Vagina (tissue), 2 donors: Measurements from ENCODE around the gene SERGEF. TPM values are rescaled to one million over a fixed set of nuclear protein-coding genes. Genes with fewer than 3 reads are reported as not detected.

ENCODE experiments used
- DNase-seq, 2 donors: peaks; one replicate each; pipeline ENCODE4 v3.0.0-alpha.2; 2017; ENCODE audit errors: extremely low spot score in 2 of 2
- H3K27ac ChIP-seq: fragments of 200-600 bp; sonication (generic); one replicate; pipeline ENCODE4 v1.5.1; 2019
- H3K27me3 ChIP-seq: fragments of 200-600 bp; sonication (generic); one replicate; pipeline ENCODE4 v1.5.1; 2019
- H3K36me3 ChIP-seq, 2 donors: fragments of 200-600 bp; sonication (generic); one replicate each; pipeline ENCODE4 v1.5.1; 2017 to 2019
- H3K4me1 ChIP-seq: fragments of 200-600 bp; sonication (generic); one replicate; pipeline ENCODE4 v1.5.1; 2019
- H3K4me3 ChIP-seq, 2 donors: fragments of 200-600 bp; sonication (generic); 1 replicate in 1 of 2; 2 replicates in 1 of 2; pipeline ENCODE4 v1.5.1; 2016 to 2019
- H3K9me3 ChIP-seq: fragments of 200-600 bp; sonication (generic); one replicate; pipeline ENCODE4 v1.5.1; 2019
- POLR2A ChIP-seq, 2 donors: fragments of 450-650 bp; IDR thresholded peaks; one replicate each; pipeline ENCODE4 v1.6.1; 2017; ENCODE audit warnings: antibody characterized with exemption in 2 of 2, mild to moderate bottlenecking in 2 of 2, moderate library complexity in 2 of 2
- POLR2AphosphoS5 ChIP-seq, 2 donors: sonication (generic); formaldehyde crosslinking; IDR thresholded peaks; one replicate each; pipeline ENCODE4 v1.9.0; 2017; ENCODE audit warnings: antibody characterized with exemption in 2 of 2, mild to moderate bottlenecking in 2 of 2, low read depth in 1 of 2; ENCODE audit not compliant: insufficient read depth in 1 of 2
- intact Hi-C: fragments of 100-400 bp; cut with DNase I; formaldehyde crosslinking; loops from one replicate; pipeline ENCODE4 v1.15.1; 2023
- total RNA-seq: library from RNA; depleted of rRNA; stranded (reverse); fragments of >200 nt; gene quantifications from one replicate; pipeline ENCODE4 v1.2.3, GENCODE V29; 2016
- TF ChIP-seq, protein P1 (sequence below), 3 experiments: fragments of 450-650 bp in 2 of 3; fragments of 200-600 bp in 1 of 3; sonication (generic) in 1 of 3; IDR thresholded peaks; one replicate each; pipeline ENCODE4 v1.5.1; 2017 to 2019; ENCODE audit warnings: antibody characterized with exemption in 3 of 3, mild to moderate bottlenecking in 2 of 3, moderate library complexity in 2 of 3

The SERGEF gene
- total RNA-seq, 1 donor from 2014 or later = 30.7 TPM

DNA sequence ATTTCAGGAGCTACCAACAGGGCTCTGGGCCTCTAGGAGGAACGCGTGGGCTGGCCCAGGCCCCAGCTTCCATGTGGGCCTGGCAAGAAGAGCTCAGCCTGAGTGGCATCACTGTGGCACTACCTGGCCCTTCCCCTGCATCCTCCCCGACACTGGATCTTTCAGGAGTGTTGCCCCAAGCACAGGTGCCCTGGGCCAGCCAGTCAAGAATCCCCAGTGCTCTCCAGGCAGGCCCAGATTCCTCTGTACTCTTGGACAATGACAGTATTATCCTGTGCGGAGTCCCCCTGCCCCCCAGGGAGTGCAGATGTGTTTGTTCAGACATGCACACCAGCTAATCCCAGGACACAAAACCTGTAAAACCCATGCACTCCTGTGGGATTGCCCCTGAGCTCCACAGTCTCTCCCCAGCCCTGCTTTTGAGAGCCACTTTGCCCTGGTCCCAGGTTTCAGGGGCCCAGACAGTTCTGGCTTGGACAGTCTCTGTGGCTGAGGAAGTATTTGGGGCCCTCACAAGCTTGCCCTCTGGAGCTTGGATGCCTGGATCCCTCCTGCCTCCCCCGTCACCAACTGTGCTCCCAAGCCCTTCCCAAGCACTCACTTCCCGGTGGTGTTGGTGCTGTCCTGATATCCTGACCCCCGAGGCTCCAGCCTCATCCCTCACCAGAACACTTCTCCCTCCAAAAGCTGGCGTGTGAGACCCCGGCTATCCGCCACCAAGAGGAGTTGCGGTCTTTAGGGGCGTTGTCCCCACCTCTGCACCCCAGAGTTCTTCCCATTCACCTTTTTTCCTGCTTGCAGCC lies 238.4 kb downstream of the SERGEF start:
- peaks cover 5% of the 10 kb centered on the region for H3K4me1 ChIP-seq
- H3K36me3 ChIP-seq = no peaks in the 10 kb centered on the region
- intact Hi-C loops = no loop called here
- no peak overlapping the region for H3K27ac ChIP-seq
- no peak for TF ChIP-seq POLR2A (IDR thresholded peaks at IDR 0.05)
- no peak for TF ChIP-seq POLR2AphosphoS5 (IDR thresholded peaks at IDR 0.05; ENCODE audit: insufficient read depth in 1 of 2, low read depth in 1 of 2)
- TF ChIP-seq, protein P1, sequence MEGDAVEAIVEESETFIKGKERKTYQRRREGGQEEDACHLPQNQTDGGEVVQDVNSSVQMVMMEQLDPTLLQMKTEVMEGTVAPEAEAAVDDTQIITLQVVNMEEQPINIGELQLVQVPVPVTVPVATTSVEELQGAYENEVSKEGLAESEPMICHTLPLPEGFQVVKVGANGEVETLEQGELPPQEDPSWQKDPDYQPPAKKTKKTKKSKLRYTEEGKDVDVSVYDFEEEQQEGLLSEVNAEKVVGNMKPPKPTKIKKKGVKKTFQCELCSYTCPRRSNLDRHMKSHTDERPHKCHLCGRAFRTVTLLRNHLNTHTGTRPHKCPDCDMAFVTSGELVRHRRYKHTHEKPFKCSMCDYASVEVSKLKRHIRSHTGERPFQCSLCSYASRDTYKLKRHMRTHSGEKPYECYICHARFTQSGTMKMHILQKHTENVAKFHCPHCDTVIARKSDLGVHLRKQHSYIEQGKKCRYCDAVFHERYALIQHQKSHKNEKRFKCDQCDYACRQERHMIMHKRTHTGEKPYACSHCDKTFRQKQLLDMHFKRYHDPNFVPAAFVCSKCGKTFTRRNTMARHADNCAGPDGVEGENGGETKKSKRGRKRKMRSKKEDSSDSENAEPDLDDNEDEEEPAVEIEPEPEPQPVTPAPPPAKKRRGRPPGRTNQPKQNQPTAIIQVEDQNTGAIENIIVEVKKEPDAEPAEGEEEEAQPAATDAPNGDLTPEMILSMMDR (IDR thresholded peaks at IDR 0.05) = no peak
- H3K27me3 ChIP-seq = no peaks in the 10 kb centered on the region
- DNase-seq = no peak
- H3K9me3 ChIP-seq = no peaks in the 10 kb centered on the region
- no peak overlapping the region for H3K4me3 ChIP-seq

DNA sequence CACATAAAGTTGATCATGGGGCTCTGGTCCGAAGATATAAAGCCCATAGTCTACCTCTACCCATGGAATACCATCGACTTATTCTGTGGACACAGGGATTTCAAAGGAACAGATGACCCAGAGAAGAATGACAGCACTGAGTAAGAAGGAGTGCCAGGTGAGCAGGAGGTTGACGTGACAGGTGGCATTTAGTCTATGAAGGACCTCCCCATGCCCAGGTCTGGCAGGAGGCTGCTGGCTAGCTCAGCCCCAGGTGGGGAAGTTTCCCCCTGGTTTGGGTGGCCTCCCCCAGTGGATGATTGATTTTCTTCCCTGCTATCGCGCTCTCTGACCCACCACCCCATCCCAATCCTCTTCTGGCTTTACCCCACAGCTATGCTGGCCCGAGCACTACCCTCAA lies 239.2 kb downstream of the SERGEF start:
- TF ChIP-seq, protein P1 (IDR thresholded peaks at IDR 0.05) = no peak
- no peak for TF ChIP-seq POLR2AphosphoS5 (IDR thresholded peaks at IDR 0.05; ENCODE audit: insufficient read depth in 1 of 2, low read depth in 1 of 2)
- TF ChIP-seq POLR2A (IDR thresholded peaks at IDR 0.05) = no peak
- intact Hi-C loops = no loop called here
- no peaks in the 10 kb centered on the region for H3K36me3 ChIP-seq

DNA sequence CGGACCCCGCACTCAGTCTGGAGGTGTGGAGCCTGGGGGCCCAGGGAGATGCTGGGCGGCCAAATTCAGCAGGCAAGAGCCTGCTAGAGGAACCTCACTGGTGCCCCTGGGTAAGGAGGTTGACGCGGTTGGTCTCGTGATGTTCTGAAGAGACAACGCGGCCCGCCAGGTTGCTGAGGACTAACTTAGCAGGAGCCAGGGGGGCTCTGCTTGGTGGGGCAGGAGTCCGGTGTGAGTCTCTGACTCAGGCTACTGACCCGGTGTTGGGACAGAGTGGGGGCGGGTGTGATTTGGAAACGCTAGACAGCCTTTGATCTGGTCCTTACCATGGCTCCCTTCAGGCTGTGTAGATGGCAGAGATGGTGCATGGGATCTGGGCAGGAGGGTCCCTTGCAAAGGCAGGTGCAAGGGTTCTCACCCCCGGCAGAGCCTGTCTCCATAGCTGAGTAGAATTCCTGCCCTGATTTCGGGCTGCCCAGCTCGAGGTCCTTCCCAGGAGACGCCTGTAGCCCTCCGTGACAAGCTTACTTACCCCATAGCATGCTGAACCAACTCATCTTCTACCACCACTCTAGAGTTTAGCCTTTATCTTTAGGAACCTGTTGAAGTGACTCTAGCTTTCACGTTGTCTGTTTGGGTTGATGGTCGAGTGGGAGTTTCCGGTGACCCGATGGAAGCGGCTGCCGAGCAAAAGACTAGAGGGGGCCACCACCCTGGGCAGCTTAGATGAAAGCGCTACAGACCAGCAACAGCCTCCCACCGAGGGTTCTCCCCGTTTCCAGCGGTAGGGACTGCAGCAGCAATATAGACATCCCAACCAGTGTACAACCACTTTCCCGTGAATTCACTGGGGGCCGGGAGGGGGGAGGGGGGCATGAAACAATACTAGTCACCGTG lies 239.9 kb downstream of the SERGEF start:
- H3K4me1 ChIP-seq = peaks cover 5% of the 10 kb centered on the region
- no peak for DNase-seq
- intact Hi-C loops = no loop called here
- H3K27ac ChIP-seq = no peak overlapping the region
- H3K4me3 ChIP-seq = no peak overlapping the region
- no peaks in the 10 kb centered on the region for H3K27me3 ChIP-seq
- H3K9me3 ChIP-seq = no peaks in the 10 kb centered on the region
- no peaks in the 10 kb centered on the region for H3K36me3 ChIP-seq
- no peak for TF ChIP-seq POLR2AphosphoS5 (IDR thresholded peaks at IDR 0.05; ENCODE audit: insufficient read depth in 1 of 2, low read depth in 1 of 2)
- TF ChIP-seq POLR2A (IDR thresholded peaks at IDR 0.05) = no peak
- TF ChIP-seq, protein P1 (IDR thresholded peaks at IDR 0.05) = no peak

More for the DNA sequence above, 239.2 kb downstream of the SERGEF start:
- H3K4me3 ChIP-seq = no peak overlapping the region
- H3K4me1 ChIP-seq = peaks cover 5% of the 10 kb centered on the region
- no peaks in the 10 kb centered on the region for H3K27me3 ChIP-seq
- no peak for DNase-seq
- H3K9me3 ChIP-seq = no peaks in the 10 kb centered on the region
- H3K27ac ChIP-seq = no peak overlapping the region

DNA sequence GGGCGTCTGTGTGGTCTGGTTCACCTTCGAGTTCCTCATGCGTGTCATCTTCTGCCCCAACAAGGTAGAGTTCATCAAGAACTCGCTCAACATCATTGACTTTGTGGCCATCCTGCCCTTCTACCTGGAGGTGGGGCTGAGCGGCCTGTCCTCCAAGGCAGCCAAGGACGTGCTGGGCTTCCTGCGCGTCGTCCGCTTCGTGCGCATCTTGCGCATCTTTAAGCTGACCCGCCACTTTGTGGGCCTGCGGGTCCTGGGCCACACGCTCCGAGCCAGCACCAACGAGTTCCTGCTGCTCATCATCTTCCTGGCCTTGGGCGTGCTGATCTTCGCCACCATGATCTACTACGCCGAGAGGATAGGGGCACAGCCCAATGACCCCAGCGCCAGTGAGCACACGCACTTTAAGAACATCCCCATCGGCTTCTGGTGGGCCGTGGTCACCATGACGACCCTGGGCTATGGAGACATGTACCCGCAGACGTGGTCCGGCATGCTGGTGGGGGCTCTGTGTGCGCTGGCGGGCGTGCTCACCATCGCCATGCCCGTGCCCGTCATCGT lies 240.9 kb downstream of the SERGEF start:
- no peak for TF ChIP-seq POLR2AphosphoS5 (IDR thresholded peaks at IDR 0.05; ENCODE audit: insufficient read depth in 1 of 2, low read depth in 1 of 2)
- DNase-seq = no peak
- intact Hi-C loops = no loop called here

DNA sequence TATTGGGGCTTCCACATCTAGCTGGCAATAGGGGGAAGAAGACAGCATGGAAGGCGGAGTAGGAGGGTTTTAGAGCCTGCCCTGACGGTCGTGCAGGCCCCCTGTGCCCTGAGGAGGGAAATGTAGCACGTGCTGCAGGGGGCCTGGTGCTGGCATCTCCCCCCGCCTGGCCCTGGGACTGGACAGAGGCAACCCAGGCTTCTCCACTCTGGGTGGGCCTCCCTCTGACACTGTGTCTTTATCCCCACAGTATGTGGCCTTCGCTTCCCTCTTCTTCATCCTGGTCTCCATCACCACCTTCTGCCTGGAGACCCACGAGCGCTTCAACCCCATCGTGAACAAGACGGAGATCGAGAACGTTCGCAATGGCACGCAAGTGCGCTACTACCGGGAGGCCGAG lies 241.4 kb downstream of the SERGEF start:
- no peaks in the 10 kb centered on the region for H3K9me3 ChIP-seq
- H3K27ac ChIP-seq = no peak overlapping the region
- no peak overlapping the region for H3K4me3 ChIP-seq
- H3K36me3 ChIP-seq = no peaks in the 10 kb centered on the region
- no peaks in the 10 kb centered on the region for H3K27me3 ChIP-seq
- intact Hi-C loops = no loop called here
- no peak for TF ChIP-seq POLR2AphosphoS5 (IDR thresholded peaks at IDR 0.05; ENCODE audit: insufficient read depth in 1 of 2, low read depth in 1 of 2)
- TF ChIP-seq POLR2A (IDR thresholded peaks at IDR 0.05) = no peak
- TF ChIP-seq, protein P1 (IDR thresholded peaks at IDR 0.05) = no peak
- no peak for DNase-seq
- peaks cover 5% of the 10 kb centered on the region for H3K4me1 ChIP-seq

More for the DNA sequence above, 240.9 kb downstream of the SERGEF start:
- Histone ChIP-seq H3K27me3 (no peaks in the 10 kb centered on the region), H3K4me1 (peaks cover 5% of the 10 kb centered on the region), H3K9me3 (no peaks in the 10 kb centered on the region), H3K27ac (no peak overlapping the region), H3K4me3 (no peak overlapping the region), H3K36me3 (no peaks in the 10 kb centered on the region)
